ENCODE data around the gene TMEM106A.
"Not testable (repeated sequence)": the region's sequence is repeated elsewhere in the genome, so short reads cannot be mapped to it uniquely, and the experiment has no call there.

The TMEM106A gene

GRCh38 chr17:43216369-43216761, 4.7 kb downstream of the TMEM106A start:
- no peak for DNase-seq (ENCODE audit: low read depth)

DNA sequence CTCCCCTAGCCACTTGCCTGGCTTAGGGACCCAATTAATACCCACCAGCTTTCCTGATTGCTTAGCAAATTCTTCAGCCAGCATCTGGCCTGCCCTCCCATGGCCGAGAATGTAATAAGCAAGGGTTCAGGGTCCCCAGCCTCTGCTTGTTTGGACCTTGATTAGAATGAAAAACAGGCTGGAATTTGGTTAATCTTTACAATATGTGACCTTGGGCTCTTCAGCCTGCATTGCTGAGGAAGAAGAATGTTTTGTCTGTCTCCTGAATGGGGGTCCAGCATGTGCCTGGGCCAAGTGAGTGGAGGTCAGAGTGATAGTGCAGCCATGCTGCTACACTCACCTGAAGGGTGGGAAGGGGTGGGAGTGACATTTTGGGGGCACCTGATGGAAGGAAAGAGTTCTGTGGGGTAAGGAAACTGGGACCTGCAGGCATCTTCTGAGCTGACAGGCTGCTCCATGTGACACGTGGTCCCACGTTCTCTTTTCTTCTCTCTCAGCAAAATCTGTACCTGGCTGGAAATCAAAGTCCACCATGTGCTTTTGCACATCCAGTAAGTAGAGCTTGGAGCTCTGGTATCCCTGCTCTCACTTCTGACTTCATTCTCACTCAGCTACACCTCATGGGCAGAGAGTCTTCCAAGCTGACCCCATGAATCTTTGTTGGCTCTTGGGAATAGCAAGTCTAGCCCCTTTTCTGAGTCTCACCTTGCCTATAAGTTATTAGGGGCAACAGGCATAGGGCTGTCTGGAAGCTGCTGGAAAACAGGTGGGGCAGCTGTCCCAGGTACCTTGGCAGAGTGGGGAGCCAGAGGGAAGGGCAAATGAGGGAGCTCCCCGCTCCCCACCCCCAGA, 5.3 kb downstream of the TMEM106A start:
- DNase-seq (ENCODE audit: low read depth) = no peak

DNA sequence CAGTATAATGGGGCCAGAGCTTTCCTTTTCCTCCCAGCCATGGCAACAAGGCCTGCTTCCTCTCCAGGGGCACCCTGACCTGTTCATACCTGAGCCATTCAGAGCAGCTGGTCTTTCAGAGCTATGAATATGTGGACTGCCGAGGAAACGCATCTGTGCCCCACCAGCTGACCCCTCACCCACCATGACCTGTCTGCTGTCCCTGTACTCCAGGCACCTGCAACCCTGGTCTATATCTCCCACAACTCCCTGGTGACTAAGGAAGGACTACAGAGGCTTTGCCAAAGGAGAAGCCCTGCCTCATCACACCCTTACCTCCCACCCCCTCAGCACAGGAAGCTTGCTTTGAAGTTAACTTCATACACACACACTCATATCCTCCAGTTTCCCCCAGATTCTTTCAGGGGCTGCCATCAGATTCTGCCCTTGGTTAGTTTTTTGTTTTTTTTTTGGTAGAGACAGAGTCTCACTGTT, 6.0 kb downstream of the TMEM106A start:
- no peak for DNase-seq (ENCODE audit: low read depth)

- DNase-seq (ENCODE audit: low read depth) = no peak
These were observed 7.3 kb downstream of the TMEM106A start for GRCh38 chr17:43219001-43219400.

GRCh38 chr17:43219746-43220380, 8.2 kb downstream of the TMEM106A start:
- DNase-seq (ENCODE audit: low read depth) = no peak

DNA sequence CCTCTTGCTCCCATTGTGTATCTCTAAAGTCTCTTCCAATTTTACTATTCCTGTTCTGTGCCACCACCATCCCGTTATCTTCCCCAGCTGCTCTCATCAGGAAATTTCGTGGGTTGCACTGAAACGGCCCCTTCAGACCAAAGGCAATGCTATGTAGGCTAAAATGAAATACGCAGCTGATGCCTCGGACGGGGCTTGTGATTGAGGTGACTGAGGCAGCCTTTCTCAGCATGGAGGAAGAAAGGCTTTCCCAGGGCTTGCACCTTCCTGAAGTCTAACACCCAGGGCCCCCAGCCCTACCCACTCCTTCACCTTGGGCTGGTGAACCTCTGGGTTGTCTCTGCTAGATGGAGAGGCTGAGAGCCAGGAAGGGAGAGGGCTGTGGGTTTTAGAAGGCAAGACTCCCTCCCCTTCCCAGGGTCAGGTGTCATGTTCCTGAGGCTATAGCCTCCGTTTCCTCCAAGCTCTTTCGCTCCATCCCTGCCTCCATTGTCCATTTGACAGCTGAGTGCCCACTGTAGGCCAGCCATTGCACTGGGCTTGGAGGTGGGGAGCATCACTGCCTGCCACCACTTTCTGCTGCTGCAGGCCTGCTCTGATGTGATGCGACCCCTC, 8.9 kb downstream of the TMEM106A start:
- no peak for DNase-seq (ENCODE audit: low read depth)

DNA sequence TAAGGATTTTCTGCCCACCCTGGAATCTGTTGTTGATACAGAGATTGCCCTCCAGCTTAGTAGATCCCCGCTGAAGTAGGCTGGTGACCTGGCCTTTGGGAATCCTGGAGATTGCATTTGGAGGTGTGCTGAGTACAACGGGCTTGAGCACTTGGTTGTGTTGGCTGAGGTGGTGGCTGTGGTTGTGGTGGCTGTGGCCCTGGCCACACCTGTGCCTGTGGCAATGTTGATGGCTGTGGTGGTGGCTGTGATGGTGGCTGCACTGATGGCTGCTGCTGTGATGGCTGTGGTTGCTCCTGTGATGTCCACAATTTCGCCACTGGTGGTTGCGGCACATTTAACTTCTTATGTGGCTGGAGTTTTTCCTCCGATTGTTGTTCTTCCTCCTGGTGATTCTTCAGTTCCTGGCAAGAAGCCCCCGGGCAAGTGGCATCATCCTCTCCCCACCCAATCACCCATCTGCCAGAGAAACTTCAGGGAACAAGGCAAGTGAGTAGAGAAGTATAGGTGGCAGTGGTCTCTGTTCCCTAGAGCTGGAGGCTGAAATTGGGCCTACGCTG, 12.6 kb downstream of the TMEM106A start:
- no peak for DNase-seq (ENCODE audit: low read depth)

DNA sequence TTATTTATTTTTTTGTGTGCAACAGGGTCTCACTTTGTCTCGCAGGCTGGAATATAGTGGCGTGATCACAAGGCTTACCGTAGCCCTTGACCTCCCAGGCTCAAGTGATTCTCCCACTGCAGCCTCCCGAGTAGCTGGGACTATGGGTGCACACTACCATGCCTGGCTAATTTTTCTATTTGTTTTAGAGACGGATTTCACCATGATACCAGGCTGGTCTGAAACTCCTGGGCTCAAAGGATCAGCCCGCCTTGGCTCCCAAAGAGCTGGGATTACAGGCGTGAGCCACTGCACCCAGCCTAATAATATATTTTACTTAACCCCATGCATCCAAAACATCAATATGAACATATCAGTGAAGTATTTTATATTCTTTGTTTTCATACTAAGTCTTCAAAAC, 14.7 kb downstream of the TMEM106A start:
- no peak for DNase-seq (ENCODE audit: low read depth)

DNA sequence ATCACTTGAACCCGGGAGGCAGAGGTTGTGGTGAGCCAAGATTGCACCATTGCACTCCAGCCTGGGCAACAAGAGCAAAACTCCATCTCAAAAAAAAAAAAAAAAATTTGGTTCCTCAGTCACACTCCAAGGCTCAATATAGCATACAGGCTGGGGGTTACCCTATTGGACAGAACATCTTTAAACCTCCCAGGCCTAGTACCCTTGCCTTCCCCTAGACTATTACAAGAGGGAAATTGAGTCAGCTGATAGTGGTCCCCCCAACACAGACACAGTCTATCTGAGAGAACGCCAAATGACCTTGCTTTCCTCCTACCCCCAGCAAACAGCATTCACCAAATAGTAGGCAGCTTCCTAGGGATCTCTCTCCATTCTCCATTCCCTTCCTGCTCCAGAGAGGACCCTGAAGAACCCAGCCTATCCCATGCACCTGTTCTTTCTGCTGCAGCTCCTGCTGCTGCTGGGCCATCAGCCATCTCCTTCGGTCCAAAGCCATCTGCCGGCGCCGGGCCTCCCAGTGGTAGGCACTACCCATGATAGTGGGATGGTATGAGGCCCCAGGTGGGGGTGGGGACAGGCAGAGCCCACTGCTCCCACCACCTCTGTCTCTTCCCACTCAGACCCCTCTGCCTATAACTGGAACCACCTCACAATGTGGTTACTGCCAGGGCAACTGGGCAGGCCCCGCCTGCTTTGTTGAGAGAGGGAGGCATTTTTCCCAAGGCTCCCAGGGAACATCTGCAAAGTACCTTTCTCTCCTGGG, 16.5 kb downstream of the TMEM106A start, which contains the start of gene CCDC200:
Gene CCDC200, minus strand, starts transcription at position 604 of the 763 bp plus-strand sequence. Its CDS starts 69 bp downstream, at position 535.
- not testable (repeated sequence) for DNase-seq (ENCODE audit: low read depth)

GRCh38 chr17:43231205-43232020, 19.7 kb downstream of the TMEM106A start:
- DNase-seq (ENCODE audit: low read depth) = not testable (repeated sequence)

DNA sequence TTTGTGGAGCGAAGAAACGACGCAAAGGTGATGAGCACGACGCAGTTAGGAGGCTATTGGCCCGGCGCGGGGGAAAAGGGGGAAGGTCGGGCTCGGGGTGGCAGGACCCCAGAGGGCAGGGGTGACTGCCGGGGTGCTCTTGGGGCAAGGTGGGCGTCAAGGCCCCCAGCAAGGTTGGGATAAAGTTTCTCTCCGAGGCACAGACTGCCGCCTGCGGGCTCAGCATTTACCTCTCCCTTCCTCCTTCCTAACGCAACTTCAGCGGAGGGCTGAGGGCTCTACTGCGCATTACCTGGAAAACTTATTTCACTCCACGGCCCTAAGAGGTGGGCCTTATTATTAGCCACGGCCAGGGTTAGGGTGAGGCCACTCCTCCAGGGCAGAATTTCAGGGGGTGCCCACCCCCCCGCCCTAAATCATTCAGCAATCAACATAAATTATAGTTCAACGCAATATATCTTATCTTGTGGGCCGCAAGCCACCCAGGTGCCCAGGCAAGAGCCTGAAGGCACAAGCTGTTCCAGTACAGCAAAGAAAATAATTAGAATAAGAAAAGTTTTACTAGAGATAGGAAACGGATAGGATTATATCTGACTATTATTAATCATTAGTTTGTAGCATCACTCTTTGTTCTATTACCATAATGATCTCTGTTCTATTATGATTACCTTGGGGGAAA, 20.5 kb downstream of the TMEM106A start:
- DNase-seq (ENCODE audit: low read depth) = not testable (repeated sequence)

- not testable (repeated sequence) for DNase-seq (ENCODE audit: low read depth)
These were observed 21.6 kb downstream of the TMEM106A start for GRCh38 chr17:43233263-43233662.

GRCh38 chr17:43233877-43234276, 22.2 kb downstream of the TMEM106A start, which contains the start of gene RNU2-1:
TSS of gene RNU2-1 (minus strand) at chr17:43233977.
- DNase-seq (ENCODE audit: low read depth) = not testable (repeated sequence)

GRCh38 chr17:43239597-43239996, 27.9 kb downstream of the TMEM106A start:
- DNase-seq (ENCODE audit: low read depth) = not testable (repeated sequence)

DNA sequence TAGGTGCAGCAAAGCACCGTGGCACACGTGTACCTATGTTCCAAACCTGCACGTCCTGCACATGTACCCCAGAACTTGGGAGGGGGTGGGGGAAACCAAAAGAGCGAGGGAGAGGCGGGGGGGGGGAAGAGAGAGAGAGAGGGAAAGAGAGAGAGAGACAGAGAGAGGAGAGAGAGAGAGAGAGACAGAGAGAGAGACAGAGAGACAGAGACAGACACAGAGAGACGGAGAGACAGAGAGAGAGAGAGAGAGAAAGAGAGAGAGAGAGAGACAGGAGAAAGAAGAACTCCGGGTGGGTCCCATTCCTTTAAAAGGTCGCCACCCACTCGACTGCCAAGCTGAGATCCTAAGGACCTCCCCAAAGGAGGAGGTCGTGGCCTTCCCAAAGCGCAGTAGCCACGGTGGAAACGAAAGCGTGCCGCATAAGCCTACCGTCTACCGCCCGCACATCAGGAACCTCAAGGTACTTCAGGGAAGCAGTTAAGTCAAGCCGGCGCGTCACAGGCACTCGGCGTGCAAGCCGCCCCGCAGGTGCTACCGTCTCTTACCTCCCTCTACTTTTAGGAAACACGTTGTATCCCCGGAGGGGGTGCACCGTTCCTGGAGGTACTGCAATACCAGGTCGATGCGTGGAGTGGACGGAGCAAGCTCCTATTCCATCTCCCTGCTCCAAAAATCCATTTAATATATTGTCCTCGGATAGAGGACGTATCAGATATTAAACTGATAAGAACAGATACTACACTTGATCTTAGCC, 29.1 kb downstream of the TMEM106A start:
- DNase-seq (ENCODE audit: low read depth) = not testable (repeated sequence)

- not testable (repeated sequence) for DNase-seq (ENCODE audit: low read depth)
These were observed 34.8 kb downstream of the TMEM106A start for GRCh38 chr17:43246456-43246855.

All from non-pigmented ciliary epithelial cell (primary cell).